Fibroblast of villous mesenchyme (primary cell): ENCODE measurements around the gene IRF6. TPM values are rescaled to one million over a fixed set of nuclear protein-coding genes. Genes with fewer than 3 reads are reported as not detected.

Source experiments
- DNase-seq: peaks from one replicate; pipeline ENCODE4 v3.0.0-alpha.2; 2010; ENCODE audit warnings: low read depth
- H3K4me3 ChIP-seq: 2 replicates; pipeline ENCODE4 v1.5.1; 2011; ENCODE audit warnings: low read depth, mild to moderate bottlenecking, low read length
- total RNA-seq: library from RNA; depleted of rRNA; stranded (reverse); fragments of >200 nt; gene quantifications from 2 replicates; pipeline ENCODE4 v1.2.3, GENCODE V29; 2012
- TF ChIP-seq, protein P1 (sequence below): IDR thresholded peaks from 2 replicates; pipeline ENCODE4 v1.5.1; 2012; ENCODE audit warnings: low read depth, mild to moderate bottlenecking, low read length; ENCODE audit not compliant: insufficient read depth

Gene IRF6
- total RNA-seq, 1 donor, result under 0.01 TPM

DNA sequence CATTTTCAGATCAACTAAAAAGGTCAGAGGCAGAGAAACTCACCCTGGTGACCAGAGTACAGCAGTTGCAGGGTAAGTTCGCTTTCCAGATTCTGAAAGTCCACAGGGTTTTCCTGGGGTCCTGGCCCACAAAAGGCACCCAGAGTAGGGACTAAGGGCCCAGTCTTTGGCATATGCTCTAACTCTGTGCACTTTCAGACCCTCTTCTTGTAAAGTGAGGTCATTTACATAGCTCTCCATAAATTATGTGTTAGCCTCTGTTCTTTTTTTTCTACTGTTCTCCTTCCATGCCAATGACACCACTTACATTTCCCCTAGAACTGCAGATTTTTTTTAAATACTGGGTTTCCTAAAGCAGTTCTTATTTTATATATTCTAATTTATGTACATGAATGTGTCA, 27.8 kb downstream of the IRF6 start:
- no peak for DNase-seq
- H3K4me3 ChIP-seq, result no peak overlapping the region
- TF ChIP-seq, protein P1, sequence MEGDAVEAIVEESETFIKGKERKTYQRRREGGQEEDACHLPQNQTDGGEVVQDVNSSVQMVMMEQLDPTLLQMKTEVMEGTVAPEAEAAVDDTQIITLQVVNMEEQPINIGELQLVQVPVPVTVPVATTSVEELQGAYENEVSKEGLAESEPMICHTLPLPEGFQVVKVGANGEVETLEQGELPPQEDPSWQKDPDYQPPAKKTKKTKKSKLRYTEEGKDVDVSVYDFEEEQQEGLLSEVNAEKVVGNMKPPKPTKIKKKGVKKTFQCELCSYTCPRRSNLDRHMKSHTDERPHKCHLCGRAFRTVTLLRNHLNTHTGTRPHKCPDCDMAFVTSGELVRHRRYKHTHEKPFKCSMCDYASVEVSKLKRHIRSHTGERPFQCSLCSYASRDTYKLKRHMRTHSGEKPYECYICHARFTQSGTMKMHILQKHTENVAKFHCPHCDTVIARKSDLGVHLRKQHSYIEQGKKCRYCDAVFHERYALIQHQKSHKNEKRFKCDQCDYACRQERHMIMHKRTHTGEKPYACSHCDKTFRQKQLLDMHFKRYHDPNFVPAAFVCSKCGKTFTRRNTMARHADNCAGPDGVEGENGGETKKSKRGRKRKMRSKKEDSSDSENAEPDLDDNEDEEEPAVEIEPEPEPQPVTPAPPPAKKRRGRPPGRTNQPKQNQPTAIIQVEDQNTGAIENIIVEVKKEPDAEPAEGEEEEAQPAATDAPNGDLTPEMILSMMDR, result no peak

DNA sequence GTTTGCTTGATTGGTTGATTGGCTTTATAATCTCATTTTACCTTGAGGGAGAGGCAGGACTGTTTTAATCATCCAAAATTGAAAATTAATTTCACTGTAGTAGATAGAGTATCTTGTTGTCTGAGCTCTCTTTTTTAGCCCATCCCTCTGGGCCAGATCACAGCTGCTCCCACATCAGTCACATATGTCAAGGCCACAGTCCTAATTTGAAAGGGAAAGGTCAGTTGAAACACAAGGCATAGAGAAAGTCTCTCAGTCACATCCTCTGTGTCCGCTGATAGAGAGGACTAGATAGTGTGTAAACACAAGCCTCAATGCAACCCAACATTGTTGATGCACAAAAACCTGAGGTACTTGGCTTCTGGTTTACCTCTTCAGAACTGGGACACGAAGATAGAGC, 28.4 kb downstream of the IRF6 start:
- no peak for DNase-seq

DNA sequence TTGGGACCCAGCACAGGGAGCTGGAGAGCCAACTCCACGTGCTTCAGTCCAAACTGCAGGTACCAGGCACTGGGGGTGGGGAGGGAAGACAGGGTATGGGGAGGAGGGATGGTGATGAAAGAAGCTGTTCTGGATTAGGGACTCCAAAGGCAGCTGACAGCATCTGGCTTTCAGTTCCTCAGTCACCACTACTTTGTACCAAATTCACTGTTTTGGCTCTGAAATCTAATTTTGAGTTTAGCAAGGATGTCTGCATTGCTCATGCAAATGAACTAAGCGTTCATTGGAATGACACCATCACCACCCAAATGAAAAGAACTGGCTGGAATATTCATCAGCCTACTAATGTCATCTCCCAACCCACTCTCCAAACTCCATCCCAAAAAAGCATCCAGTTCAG, 30.3 kb downstream of the IRF6 start:
- TF ChIP-seq, protein P1, result no peak
- no peak for DNase-seq
- no peak overlapping the region for H3K4me3 ChIP-seq

More for the DNA sequence above, 28.4 kb downstream of the IRF6 start:
- H3K4me3 ChIP-seq, result no peak overlapping the region
- TF ChIP-seq, protein P1, result no peak

DNA sequence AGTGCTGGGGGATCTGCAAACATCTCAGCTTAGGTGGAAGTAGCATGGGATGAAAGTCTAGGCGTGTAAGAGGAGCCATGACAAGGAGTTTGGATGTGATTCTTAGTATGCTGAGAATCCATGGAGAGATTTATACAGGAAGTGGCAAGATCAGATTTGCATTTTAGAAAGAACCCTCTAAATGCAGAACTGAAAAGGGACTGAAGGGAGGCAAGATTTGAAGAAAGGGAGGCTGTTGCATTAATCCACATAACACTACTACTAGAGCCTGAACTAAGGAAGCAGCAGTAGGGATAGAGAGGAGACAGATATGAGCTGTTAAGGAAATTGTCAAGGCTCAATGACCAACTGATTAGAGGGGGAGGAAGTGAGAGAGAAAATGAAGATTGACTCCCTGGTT, 31.4 kb downstream of the IRF6 start:
- TF ChIP-seq, protein P1, result no peak
- no peak overlapping the region for H3K4me3 ChIP-seq
- DNase-seq, result no peak

DNA sequence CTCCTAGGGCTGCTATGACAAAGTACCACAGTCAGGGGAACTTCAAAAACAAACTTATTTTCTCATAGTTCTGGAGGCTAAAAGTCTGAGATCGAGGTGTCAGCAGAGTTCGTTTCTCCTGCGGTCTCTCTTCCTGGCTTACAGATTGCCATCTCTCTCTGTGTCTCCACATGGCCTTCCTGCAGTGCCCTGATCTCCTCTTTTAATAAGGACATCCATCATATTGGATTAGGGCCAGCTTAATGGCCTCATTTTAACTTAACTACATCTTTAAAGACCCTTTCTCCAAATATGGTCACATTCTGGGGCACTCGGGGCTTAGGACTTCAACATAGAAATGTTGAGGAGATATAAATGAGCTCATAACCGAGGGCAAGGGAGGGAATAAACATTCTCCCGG, 33.8 kb downstream of the IRF6 start:
- DNase-seq, result no peak
- H3K4me3 ChIP-seq, result no peak overlapping the region
- TF ChIP-seq, protein P1, result no peak

DNA sequence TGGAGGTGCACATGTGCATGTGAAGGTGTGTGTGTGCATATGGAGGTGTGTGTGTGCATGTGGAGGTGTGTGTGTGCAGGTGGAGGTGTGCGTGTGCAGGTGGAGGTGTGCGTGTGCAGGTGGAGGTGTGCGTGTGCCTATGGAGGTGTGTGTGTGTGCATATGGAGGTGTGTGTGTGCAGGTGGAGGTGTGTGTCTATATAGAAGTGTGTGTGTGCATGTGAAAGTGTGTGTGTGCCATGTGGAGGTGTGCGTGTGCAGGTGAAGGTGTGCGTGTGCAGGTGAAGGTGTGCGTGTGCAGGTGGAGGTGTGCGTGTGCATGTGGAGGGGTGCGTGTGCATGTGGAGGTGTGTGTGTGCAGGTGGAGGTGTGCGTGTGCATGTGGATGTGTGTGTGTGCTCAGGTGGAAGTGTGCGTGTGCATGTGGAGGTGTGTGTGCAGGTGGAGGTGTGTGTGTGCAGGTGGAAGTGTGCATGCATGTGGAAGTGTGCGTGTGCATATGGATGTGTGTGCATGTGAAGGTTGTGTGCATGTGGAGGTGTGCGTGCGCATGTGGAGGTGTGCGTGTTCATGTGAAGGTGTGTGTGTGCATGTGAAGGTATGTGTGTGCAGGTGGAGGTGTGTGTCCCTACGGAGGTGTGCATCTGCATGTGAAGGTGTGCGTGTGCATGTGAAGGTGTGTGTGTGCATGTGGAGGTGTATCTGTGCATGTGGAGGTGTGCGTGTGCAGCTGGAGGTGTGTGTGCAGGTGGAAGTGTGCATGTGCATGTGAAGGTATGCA, 35.1 kb downstream of the IRF6 start:
- no peak overlapping the region for H3K4me3 ChIP-seq
- TF ChIP-seq, protein P1, result no peak
- no peak for DNase-seq

DNA sequence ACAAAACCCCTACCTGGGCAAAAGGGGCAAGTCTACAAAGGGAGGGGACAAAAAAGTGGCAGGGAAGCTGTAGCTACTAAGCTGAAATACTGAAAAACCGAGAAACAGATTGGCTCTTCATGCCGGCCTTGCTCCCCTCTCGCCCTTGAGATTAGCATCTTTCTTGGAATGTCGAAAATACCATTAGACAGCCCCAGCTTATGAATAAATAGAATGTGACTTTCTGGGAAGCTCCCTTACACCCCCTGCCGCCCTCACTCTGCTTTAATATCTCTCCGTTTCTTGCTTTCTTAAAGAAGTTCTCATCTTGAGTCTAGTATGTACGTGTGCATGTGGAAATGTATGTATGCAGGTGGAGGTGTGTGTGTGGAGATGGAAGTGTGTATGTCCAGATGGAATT, 36.0 kb downstream of the IRF6 start:
- TF ChIP-seq, protein P1, result no peak
- H3K4me3 ChIP-seq, result no peak overlapping the region
- peak; percentile 14 for DNase-seq
